ENCODE results near the gene NCKAP1.
"Not testable (repeated sequence)": the region's sequence is repeated elsewhere in the genome, so short reads cannot be mapped to it uniquely, and the experiment has no call there.

Gene NCKAP1

GRCh38 chr2:182970486-182970885 lies 67.8 kb downstream of the NCKAP1 start:
- DNase-seq (ENCODE audit: extremely low spot score) = no peak
- ChIA-PET CTCF (no interaction called here), POLR2A (no interaction called here)
- TF ChIP-seq, protein P1, sequence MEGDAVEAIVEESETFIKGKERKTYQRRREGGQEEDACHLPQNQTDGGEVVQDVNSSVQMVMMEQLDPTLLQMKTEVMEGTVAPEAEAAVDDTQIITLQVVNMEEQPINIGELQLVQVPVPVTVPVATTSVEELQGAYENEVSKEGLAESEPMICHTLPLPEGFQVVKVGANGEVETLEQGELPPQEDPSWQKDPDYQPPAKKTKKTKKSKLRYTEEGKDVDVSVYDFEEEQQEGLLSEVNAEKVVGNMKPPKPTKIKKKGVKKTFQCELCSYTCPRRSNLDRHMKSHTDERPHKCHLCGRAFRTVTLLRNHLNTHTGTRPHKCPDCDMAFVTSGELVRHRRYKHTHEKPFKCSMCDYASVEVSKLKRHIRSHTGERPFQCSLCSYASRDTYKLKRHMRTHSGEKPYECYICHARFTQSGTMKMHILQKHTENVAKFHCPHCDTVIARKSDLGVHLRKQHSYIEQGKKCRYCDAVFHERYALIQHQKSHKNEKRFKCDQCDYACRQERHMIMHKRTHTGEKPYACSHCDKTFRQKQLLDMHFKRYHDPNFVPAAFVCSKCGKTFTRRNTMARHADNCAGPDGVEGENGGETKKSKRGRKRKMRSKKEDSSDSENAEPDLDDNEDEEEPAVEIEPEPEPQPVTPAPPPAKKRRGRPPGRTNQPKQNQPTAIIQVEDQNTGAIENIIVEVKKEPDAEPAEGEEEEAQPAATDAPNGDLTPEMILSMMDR (IDR thresholded peaks at IDR 0.05; ENCODE audit: control extremely low read depth, extremely low read depth, low read depth, missing control alignments) = no peak

GRCh38 chr2:182968493-182968892 lies 69.8 kb downstream of the NCKAP1 start:
- DNase-seq (ENCODE audit: extremely low spot score) = no peak
- TF ChIP-seq, protein P1 (IDR thresholded peaks at IDR 0.05; ENCODE audit: control extremely low read depth, extremely low read depth, low read depth, missing control alignments) = no peak
- ChIA-PET CTCF (interaction anchor here (0.9 to 1.4 kb wide), 4 partner anchors 11 to 302 kb away, joined by 3 to 6 read pairs (median 3); no protein-coding TSS in a partner anchor), POLR2A (no interaction called here)

GRCh38 chr2:182966356-182966755 lies 71.9 kb downstream of the NCKAP1 start:
- DNase-seq (ENCODE audit: extremely low spot score); POLR2A ChIA-PET; CTCF ChIA-PET: not testable (repeated sequence)

DNA sequence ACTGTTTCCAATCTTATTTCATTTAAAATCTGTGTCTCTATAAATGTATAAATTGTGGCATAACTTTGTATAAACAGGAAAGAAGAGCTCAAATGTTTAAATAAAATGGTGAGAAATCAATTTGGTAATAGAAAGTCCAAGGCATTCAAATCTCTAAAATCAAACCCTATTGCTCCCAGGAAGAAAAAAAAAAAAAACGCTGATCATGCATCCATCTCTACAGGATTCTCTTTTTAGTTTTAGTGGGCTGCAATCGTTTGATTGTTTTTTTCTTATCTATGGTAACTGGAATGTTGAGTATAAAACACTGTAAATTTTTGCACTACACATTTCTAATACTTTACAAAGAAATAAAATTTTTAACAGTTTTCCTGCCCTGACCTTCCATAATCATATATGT lies 75.6 kb downstream of the NCKAP1 start:
- ChIA-PET POLR2A (no interaction called here), CTCF (interaction anchor here (1.4 to 1.5 kb wide), 2 partner anchors 11 to 13 kb away, joined by 3 to 6 read pairs; no protein-coding TSS in a partner anchor)
- TF ChIP-seq, protein P1 (IDR thresholded peaks at IDR 0.05; ENCODE audit: control extremely low read depth, extremely low read depth, low read depth, missing control alignments) = no peak
- no peak for DNase-seq (ENCODE audit: extremely low spot score)

GRCh38 chr2:182960869-182961268 lies 77.4 kb downstream of the NCKAP1 start:
- DNase-seq (ENCODE audit: extremely low spot score); CTCF ChIA-PET; POLR2A ChIA-PET: not testable (repeated sequence)

DNA sequence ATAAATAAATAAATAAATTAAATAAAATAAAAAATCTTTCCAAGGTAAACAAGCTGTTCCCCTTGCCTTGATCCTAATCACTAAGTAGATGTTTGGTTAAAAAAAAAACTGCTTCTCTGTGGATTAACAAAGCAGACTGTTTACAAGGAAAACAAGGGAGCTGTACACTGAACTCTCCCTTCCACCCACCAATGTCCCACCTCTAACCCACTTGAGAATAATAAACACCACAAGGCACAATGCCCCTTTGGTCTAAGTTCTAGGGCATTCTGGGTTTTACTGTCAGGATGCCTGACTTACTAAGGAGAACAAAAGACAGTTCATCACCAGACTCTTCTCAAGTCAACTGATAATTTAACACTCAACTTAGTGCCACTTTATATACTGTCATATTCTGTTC lies 83.5 kb downstream of the NCKAP1 start:
- ChIA-PET CTCF (interaction anchor here (1.0 to 1.4 kb wide), 3 partner anchors 13 to 25 kb away, joined by 3 to 5 read pairs (median 3); no protein-coding TSS in a partner anchor), POLR2A (no interaction called here)
- TF ChIP-seq, protein P1 (IDR thresholded peaks at IDR 0.05; ENCODE audit: control extremely low read depth, extremely low read depth, low read depth, missing control alignments) = no peak
- DNase-seq (ENCODE audit: extremely low spot score) = no peak

- POLR2A ChIA-PET = no interaction called here
- DNase-seq (ENCODE audit: extremely low spot score) = no peak
- CTCF ChIA-PET = interaction anchor here (2.0 kb wide), 1 partner anchor 286 kb away, joined by 5 read pairs; no protein-coding TSS in a partner anchor
- TF ChIP-seq, protein P1 (IDR thresholded peaks at IDR 0.05; ENCODE audit: control extremely low read depth, extremely low read depth, low read depth, missing control alignments) = no peak
These were observed 85.4 kb downstream of the NCKAP1 start for GRCh38 chr2:182952741-182953450.

Measured in GM10248 (cell line).